Rectal smooth muscle tissue (tissue), 1 donor: Measurements from ENCODE around the gene SLC36A3.

Experiments used
- H3K27ac ChIP-seq: one replicate; pipeline ENCODE4 v1.7.0; 2013; ENCODE audit warnings: low read depth, low read length, inconsistent platforms
- H3K27me3 ChIP-seq: one replicate; pipeline ENCODE4 v1.7.0; 2013; ENCODE audit warnings: low read length; ENCODE audit not compliant: control insufficient read depth, insufficient read depth
- H3K36me3 ChIP-seq: one replicate; pipeline ENCODE4 v1.7.0; 2013; ENCODE audit warnings: low read length; ENCODE audit not compliant: control insufficient read depth, insufficient read depth
- H3K4me1 ChIP-seq: one replicate; pipeline ENCODE4 v1.7.0; 2013; ENCODE audit warnings: low read length; ENCODE audit not compliant: control insufficient read depth, insufficient read depth
- H3K4me3 ChIP-seq: one replicate; pipeline ENCODE4 v1.7.0; 2013; ENCODE audit warnings: low read length
- H3K9ac ChIP-seq: one replicate; pipeline ENCODE4 v1.7.0; 2013; ENCODE audit warnings: low read length

The SLC36A3 gene

GRCh38 chr5:151253605-151253950 is 50.0 kb downstream of the SLC36A3 start:
- Histone ChIP-seq H3K27me3 (no peaks in the 10 kb centered on the region), H3K4me1 (peaks cover 9% of the 10 kb centered on the region), H3K9ac (peak overlapping the region; percentile 59), H3K27ac (no peak overlapping the region), H3K36me3 (no peaks in the 10 kb centered on the region), H3K4me3 (peak overlapping the region; percentile 85)

GRCh38 chr5:151252762-151253604 is 50.6 kb downstream of the SLC36A3 start, which contains the start of gene GM2A:
Gene GM2A, plus strand, starts transcription at chr5:151253185. Its CDS starts 32 bp downstream, at chr5:151253217.
- Histone ChIP-seq H3K4me3 (peak within 1 kb of the TSS; percentile 85), H3K9ac (peak within 1 kb of the TSS; percentile 59), H3K27ac (peak within 1 kb of the TSS; percentile 70), H3K27me3 (no peaks in the 10 kb centered on the region), H3K36me3 (no peaks in the 10 kb centered on the region), H3K4me1 (peaks cover 9% of the 10 kb centered on the region)

- H3K36me3 ChIP-seq = no peaks in the 10 kb centered on the region
- H3K27me3 ChIP-seq = no peaks in the 10 kb centered on the region
- no peak overlapping the region for H3K4me3 ChIP-seq
- H3K27ac ChIP-seq = no peak overlapping the region
- peaks cover 9% of the 10 kb centered on the region for H3K4me1 ChIP-seq
- H3K9ac ChIP-seq = no peak overlapping the region
Observed at GRCh38 chr5:151251621-151252020, 51.9 kb downstream of the SLC36A3 start.

- no peak overlapping the region for H3K9ac ChIP-seq
- no peak overlapping the region for H3K4me3 ChIP-seq
- H3K27ac ChIP-seq = no peak overlapping the region
- peaks cover 9% of the 10 kb centered on the region for H3K4me1 ChIP-seq
- H3K27me3 ChIP-seq = no peaks in the 10 kb centered on the region
- H3K36me3 ChIP-seq = no peaks in the 10 kb centered on the region
Observed at GRCh38 chr5:151251001-151251551, 52.5 kb downstream of the SLC36A3 start.

- H3K4me3 ChIP-seq = no peak overlapping the region
- no peak overlapping the region for H3K27ac ChIP-seq
- H3K36me3 ChIP-seq = no peaks in the 10 kb centered on the region
- H3K9ac ChIP-seq = no peak overlapping the region
- no peaks in the 10 kb centered on the region for H3K27me3 ChIP-seq
- H3K4me1 ChIP-seq = peaks cover 9% of the 10 kb centered on the region
Observed at GRCh38 chr5:151250346-151251000, 53.1 kb downstream of the SLC36A3 start.

GRCh38 chr5:151249281-151249680 is 54.3 kb downstream of the SLC36A3 start:
- Histone ChIP-seq H3K4me1 (peaks cover 6% of the 10 kb centered on the region), H3K27ac (no peak overlapping the region), H3K36me3 (no peaks in the 10 kb centered on the region), H3K27me3 (no peaks in the 10 kb centered on the region), H3K9ac (no peak overlapping the region), H3K4me3 (no peak overlapping the region)

- H3K9ac ChIP-seq = no peak overlapping the region
- H3K4me3 ChIP-seq = no peak overlapping the region
- H3K27me3 ChIP-seq = no peaks in the 10 kb centered on the region
- peaks cover 2% of the 10 kb centered on the region for H3K4me1 ChIP-seq
- no peaks in the 10 kb centered on the region for H3K36me3 ChIP-seq
- H3K27ac ChIP-seq = no peak overlapping the region
Observed at GRCh38 chr5:151248651-151249050, 54.9 kb downstream of the SLC36A3 start.

- no peak overlapping the region for H3K9ac ChIP-seq
- no peaks in the 10 kb centered on the region for H3K36me3 ChIP-seq
- no peaks in the 10 kb centered on the region for H3K4me1 ChIP-seq
- H3K27ac ChIP-seq = no peak overlapping the region
- no peak overlapping the region for H3K4me3 ChIP-seq
- H3K27me3 ChIP-seq = no peaks in the 10 kb centered on the region
Observed at GRCh38 chr5:151245680-151246219, 57.8 kb downstream of the SLC36A3 start.

GRCh38 chr5:151244206-151244605 is 59.4 kb downstream of the SLC36A3 start:
- H3K4me3 ChIP-seq = no peak overlapping the region
- H3K27me3 ChIP-seq = no peaks in the 10 kb centered on the region
- H3K9ac ChIP-seq = no peak overlapping the region
- H3K4me1 ChIP-seq = no peaks in the 10 kb centered on the region
- H3K27ac ChIP-seq = no peak overlapping the region
- H3K36me3 ChIP-seq = no peaks in the 10 kb centered on the region

- no peak overlapping the region for H3K4me3 ChIP-seq
Observed at GRCh38 chr5:151243564-151243963, 60.0 kb downstream of the SLC36A3 start.

GRCh38 chr5:151243127-151243526 is 60.4 kb downstream of the SLC36A3 start:
- Histone ChIP-seq H3K9ac (no peak overlapping the region), H3K27ac (no peak overlapping the region), H3K4me1 (peaks cover 2% of the 10 kb centered on the region), H3K27me3 (no peaks in the 10 kb centered on the region), H3K4me3 (no peak overlapping the region), H3K36me3 (no peaks in the 10 kb centered on the region)

More at GRCh38 chr5:151243564-151243963, 60.0 kb downstream of the SLC36A3 start:
- Histone ChIP-seq H3K27me3 (no peaks in the 10 kb centered on the region), H3K4me1 (no peaks in the 10 kb centered on the region), H3K36me3 (no peaks in the 10 kb centered on the region), H3K27ac (no peak overlapping the region), H3K9ac (no peak overlapping the region)

- H3K4me3 ChIP-seq = no peak overlapping the region
- no peak overlapping the region for H3K9ac ChIP-seq
- H3K27me3 ChIP-seq = no peaks in the 10 kb centered on the region
- no peaks in the 10 kb centered on the region for H3K36me3 ChIP-seq
- no peak overlapping the region for H3K27ac ChIP-seq
- peaks cover 7% of the 10 kb centered on the region for H3K4me1 ChIP-seq
Observed at GRCh38 chr5:151240924-151241635, 62.5 kb downstream of the SLC36A3 start.
